ENCODE data around the gene UNC5B.

DNA sequence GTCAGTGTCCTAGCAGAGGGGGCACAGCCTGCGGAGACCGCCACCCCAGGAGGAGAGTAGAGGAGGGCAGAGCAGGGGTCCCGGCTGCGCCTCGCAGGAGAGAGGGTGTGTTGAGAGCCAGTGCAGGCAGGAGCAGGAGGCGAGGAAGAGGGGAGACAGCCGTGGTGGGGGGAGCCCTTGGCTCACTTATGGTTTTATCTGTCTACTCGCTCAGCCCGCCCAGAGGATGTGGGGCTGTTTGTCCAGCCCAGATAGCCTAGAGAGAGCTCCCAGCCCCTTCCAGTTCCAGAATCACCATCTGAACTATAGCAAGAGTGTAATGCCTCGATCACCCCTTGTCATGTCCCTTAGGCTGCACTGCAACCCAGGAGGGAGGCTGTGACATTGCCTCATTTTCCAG, 133.3 kb downstream of the UNC5B start:
- TF ChIP-seq, protein P1, sequence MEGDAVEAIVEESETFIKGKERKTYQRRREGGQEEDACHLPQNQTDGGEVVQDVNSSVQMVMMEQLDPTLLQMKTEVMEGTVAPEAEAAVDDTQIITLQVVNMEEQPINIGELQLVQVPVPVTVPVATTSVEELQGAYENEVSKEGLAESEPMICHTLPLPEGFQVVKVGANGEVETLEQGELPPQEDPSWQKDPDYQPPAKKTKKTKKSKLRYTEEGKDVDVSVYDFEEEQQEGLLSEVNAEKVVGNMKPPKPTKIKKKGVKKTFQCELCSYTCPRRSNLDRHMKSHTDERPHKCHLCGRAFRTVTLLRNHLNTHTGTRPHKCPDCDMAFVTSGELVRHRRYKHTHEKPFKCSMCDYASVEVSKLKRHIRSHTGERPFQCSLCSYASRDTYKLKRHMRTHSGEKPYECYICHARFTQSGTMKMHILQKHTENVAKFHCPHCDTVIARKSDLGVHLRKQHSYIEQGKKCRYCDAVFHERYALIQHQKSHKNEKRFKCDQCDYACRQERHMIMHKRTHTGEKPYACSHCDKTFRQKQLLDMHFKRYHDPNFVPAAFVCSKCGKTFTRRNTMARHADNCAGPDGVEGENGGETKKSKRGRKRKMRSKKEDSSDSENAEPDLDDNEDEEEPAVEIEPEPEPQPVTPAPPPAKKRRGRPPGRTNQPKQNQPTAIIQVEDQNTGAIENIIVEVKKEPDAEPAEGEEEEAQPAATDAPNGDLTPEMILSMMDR (IDR thresholded peaks at IDR 0.05; ENCODE audit: poor library complexity): no peak
- TF ChIP-seq EZH2 (IDR thresholded peaks at IDR 0.05; ENCODE audit: borderline replicate concordance): no peak
